ENCODE data around the gene VRK2.
"Not testable (repeated sequence)": the region's sequence is repeated elsewhere in the genome, so short reads cannot be mapped to it uniquely, and the experiment has no call there.

The VRK2 gene

GRCh38 chr2:58180635-58181034 is 134.0 kb downstream of the VRK2 start:
- TF ChIP-seq CTCF (IDR thresholded peaks at IDR 0.05; ENCODE audit: low read depth, low read length), result no peak
- H3K4me3 ChIP-seq (replicated peaks in 1 of 2; ENCODE audit: low read depth in 2 of 2, low read length in 2 of 2), result no peak overlapping the region
- DNase-seq (ENCODE audit: low read depth in 2 of 2), result no peak

GRCh38 chr2:58182527-58182926 is 135.9 kb downstream of the VRK2 start:
- no peak for TF ChIP-seq CTCF (IDR thresholded peaks at IDR 0.05; ENCODE audit: low read depth, low read length)
- H3K4me3 ChIP-seq (replicated peaks in 1 of 2; ENCODE audit: low read depth in 2 of 2, low read length in 2 of 2), result no peak overlapping the region
- DNase-seq (ENCODE audit: low read depth in 2 of 2), result peak in 1 of 2 donors; percentile 61

- DNase-seq (ENCODE audit: low read depth in 2 of 2), result no peak
- no peak for TF ChIP-seq CTCF (IDR thresholded peaks at IDR 0.05; ENCODE audit: low read depth, low read length)
Measured at GRCh38 chr2:58186501-58186900, 139.9 kb downstream of the VRK2 start.

GRCh38 chr2:58187022-58187421 is 140.4 kb downstream of the VRK2 start:
- not testable (repeated sequence) for DNase-seq (ENCODE audit: low read depth in 2 of 2)

More at GRCh38 chr2:58186501-58186900, 139.9 kb downstream of the VRK2 start:
- H3K4me3 ChIP-seq (replicated peaks in 1 of 2; ENCODE audit: low read depth in 2 of 2, low read length in 2 of 2), result no peak overlapping the region

GRCh38 chr2:58194458-58194857 is 147.9 kb downstream of the VRK2 start:
- no peak overlapping the region for H3K4me3 ChIP-seq (replicated peaks in 1 of 2; ENCODE audit: low read depth in 2 of 2, low read length in 2 of 2)
- DNase-seq (ENCODE audit: low read depth in 2 of 2), result no peak
- no peak for TF ChIP-seq CTCF (IDR thresholded peaks at IDR 0.05; ENCODE audit: low read depth, low read length)

More at GRCh38 chr2:58187022-58187421, 140.4 kb downstream of the VRK2 start:
- H3K4me3 ChIP-seq (replicated peaks in 1 of 2; ENCODE audit: low read depth in 2 of 2, low read length in 2 of 2), result not testable (repeated sequence)

- H3K4me3 ChIP-seq (replicated peaks in 1 of 2; ENCODE audit: low read depth in 2 of 2, low read length in 2 of 2), result no peak overlapping the region
- no peak for TF ChIP-seq CTCF (IDR thresholded peaks at IDR 0.05; ENCODE audit: low read depth, low read length)
- peak; percentile 6 to 9 for DNase-seq (ENCODE audit: low read depth in 2 of 2)
Measured at GRCh38 chr2:58195662-58196061, 149.1 kb downstream of the VRK2 start.

- TF ChIP-seq CTCF (IDR thresholded peaks at IDR 0.05; ENCODE audit: low read depth, low read length), result no peak
- no peak for DNase-seq (ENCODE audit: low read depth in 2 of 2)
- no peak overlapping the region for H3K4me3 ChIP-seq (replicated peaks in 1 of 2; ENCODE audit: low read depth in 2 of 2, low read length in 2 of 2)
Measured at GRCh38 chr2:58197894-58198293, 151.3 kb downstream of the VRK2 start.

Data from cardiac fibroblast (primary cell).